HG03432 (cell line): ENCODE results near the gene CPLX4.
A peak's percentile ranks its signal among the peaks of the same experiment; 100 is the strongest.

Experiments used
- ATAC-seq: cut with Tn5 transposase; IDR thresholded peaks from one replicate; pipeline ENCODE4 v1.9.1; 2021; ENCODE audit warnings: mild to moderate bottlenecking, moderate library complexity; ENCODE audit not compliant: unreplicated experiment

The CPLX4 gene, protein sequence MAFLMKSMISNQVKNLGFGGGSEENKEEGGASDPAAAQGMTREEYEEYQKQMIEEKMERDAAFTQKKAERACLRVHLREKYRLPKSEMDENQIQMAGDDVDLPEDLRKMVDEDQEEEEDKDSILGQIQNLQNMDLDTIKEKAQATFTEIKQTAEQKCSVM

DNA sequence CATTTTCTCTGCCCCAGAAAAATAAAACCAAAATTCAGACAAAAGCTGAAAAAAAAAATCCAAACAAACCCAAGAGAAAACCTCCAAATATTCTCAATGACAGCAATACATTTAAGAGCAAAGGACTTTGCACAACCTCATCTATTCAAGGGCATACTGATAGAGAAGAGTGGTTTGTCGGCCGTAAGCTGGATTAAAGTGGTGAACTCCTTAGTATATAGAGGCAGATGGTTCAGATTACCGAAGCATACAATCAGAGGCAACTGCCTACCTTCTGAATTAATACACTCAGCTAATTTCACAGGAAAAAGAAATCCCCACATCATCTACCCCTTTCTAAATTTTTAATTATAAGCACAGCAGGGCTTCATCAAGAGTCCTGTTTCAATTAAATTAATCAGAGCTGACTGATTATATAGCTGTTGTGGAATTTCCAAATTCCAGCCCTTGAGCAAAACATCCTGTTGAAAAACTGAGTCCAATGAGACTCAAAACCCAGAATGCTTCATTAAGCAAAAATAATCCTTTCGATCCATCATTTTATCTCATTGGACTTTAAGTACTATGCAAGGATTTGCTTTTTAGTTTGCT is at the start of gene CPLX4:
TSS of gene CPLX4 (minus strand) at position 190 of the 591 bp plus-strand sequence. CDS start at position 3, 187 bp downstream.
- no peak for ATAC-seq

DNA sequence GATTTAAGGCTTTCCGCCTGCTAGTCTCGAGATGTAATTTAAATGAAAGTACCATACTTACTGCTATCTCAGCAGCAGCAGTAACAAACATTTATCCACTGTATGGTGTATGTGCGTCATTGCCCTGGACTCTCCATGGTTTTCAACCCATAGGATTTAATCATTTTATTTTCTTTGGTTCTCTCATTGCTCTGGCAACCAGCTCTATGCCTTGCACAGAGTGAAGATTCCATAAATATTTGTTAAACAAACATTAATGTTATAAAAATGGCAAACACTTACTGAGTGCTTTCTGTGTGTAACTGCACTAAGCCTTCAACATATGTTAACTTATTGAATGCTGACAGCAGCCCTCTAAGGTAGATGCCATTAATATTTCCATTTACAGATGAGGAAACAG is 41.9 kb upstream of the CPLX4 start:
- no peak for ATAC-seq

DNA sequence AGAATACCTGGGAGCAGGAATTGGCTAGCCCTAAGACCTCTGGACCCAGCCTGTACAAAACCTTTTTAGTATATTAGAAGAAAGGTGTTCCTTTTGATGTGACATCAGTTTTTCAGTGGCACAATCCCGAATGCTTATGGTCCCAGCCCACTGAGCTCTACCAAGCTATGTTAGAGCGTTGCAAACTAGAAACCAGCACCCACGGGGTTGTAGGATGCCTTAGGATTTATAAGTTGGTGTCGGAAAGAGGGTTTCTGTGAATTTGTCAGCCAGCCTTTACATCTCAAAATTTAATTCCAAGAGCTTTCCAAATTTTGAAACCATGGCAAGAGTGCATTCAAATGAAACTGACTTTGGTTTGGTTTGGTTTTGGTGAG is 41.1 kb upstream of the CPLX4 start:
- ATAC-seq: peak; percentile 21

DNA sequence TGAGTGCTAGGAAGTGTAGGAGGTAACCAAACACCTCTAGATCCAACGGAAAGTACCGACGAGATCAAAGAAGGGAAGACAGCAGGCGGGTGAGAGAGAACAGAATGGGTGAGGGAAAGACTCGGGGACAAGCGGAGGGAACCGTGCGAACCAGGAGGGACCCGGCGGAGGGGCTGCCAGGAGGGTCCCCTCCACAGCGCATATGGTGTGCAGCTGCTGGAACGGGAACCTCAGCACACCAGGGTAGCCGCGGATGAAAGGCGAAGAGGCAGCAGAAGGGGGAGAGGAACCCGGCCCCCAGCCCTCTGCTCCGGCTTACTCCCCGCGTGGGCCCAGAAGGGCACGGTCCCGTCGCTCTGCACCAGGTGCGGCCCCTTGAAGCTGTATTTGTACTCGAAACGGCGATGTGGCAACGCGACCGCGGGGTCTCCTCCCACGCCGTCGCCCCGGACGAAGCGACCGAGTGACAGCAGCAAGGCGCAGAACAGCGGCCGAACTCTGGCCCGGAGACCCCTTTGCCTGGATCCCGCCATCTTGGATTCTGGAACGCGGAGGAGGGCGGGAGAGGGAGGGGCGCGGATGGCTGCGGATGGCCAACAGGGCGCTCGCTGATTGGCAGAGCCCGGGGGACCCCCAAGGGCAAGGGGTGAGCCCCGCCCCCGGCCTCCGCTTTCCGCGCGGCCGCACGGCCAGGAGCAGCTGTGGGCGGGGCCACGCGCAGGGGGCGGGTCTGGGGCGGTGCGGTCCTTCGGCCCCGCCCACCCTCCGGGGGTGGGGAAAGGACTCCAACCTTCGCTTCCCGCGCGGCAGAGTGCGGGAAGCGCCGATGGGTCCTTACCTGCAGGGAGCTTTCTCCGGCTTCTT is 40.5 kb upstream of the CPLX4 start, which contains the start of gene LMAN1:
TSS of gene LMAN1 (minus strand) at position 554 of the 864 bp plus-strand sequence. CDS start at position 533, 21 bp downstream.
- ATAC-seq: peak; percentile 99

DNA sequence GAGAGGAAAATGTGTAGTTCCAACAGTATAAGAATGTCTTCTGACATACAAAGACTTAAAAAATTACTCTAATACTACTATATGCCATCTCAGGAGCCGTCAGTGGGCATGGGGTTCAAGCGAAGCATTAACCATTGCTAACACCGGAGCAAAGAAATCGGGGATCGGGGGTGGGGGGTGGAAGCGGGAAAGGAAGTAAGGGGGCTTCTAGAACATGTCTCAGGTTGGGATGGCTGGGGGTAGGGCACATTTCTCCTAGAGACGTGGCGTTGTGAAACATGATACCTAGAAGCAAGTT is 39.9 kb upstream of the CPLX4 start:
- ATAC-seq: no peak

DNA sequence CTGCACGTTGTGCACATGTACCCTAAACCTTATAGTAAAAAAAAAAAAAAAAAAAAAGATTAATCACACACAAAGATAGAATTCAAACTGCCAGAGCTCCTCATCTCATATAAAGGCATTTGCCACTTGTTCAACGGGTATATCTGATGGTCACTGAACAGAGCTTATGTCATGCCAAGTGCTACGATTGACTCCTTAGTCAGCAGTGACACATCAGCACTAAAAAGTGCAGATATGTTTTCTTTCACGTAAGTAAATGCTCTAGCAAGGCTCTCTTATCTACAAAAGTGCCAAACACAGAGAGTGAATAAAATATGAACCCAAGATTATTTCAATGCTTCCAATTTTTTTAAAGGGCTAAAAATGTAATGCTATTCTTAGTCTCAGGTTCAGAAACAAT is 39.5 kb upstream of the CPLX4 start:
- no peak for ATAC-seq

DNA sequence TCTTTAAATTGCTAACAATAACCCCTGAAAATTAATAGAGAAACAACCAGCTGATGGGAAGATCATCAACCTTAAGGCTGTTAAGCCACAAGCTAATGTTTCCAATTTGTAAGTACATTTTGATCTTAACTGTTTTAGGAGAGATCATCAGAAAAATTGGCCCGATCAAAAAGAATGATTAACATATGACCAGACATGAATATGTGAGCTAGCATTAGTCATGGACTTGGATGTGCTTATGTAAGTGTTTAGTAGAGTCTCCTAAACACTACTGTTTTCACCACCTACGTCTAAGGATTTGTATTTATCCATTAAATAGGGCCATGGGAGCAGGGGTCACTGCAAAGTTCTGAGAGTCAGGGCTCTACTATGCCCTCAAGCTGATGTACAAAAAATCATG is 36.3 kb upstream of the CPLX4 start:
- ATAC-seq: no peak

DNA sequence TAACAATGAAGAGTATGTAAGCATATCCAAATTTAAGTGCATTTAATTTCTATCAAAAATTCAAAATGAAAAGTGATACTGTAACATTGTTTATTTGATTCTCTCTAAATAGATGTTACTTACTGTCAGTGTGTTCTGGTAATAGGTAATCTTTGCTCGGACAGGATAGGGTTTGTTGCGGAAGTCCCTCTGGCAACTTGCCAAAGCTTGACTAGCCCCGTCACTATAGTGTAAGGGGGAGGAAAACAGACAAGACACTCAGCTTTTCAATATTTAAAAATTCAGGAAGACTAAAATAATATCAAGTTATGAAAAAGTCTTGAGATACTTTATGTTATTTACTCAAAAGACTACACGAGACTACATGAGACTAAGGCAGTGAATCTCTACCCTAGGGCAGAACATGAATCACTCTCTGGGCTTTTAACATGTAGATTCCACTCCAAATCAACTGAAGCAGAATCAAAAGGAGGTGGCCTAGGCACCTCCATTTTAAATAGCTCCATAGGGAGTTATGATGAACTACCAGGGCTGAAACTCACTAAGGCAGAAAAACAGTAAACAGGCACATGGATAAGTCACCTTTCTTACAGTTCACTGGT is 34.7 kb upstream of the CPLX4 start:
- no peak for ATAC-seq

DNA sequence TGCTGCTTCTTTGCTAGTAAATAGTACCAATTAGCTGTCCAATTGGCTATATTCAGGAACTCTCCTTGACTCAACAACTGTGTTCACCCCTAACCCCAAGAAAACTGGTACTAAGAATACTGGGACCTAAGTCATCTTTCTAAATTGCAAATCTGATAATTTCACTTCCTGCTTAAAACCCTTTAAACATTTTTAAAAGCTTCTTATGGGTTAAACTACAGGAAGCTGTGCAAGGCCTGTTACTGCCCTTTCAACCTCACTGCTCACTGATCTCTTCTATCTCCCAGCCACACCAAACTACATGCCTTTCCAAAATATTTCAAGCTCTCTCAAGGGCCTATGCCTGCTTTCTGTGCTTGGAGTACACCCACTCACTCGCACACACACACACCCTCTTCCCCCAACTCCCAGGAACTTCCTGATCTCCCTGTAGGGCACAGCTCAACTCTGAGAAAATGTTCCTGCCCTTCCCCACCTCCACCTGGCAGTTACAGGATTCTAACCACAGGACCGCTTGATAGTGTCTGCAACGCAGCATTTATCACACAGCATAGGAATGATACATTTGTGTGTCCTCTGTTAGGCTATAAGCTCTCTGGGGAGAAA is 33.9 kb upstream of the CPLX4 start:
- peak; percentile 61 for ATAC-seq

DNA sequence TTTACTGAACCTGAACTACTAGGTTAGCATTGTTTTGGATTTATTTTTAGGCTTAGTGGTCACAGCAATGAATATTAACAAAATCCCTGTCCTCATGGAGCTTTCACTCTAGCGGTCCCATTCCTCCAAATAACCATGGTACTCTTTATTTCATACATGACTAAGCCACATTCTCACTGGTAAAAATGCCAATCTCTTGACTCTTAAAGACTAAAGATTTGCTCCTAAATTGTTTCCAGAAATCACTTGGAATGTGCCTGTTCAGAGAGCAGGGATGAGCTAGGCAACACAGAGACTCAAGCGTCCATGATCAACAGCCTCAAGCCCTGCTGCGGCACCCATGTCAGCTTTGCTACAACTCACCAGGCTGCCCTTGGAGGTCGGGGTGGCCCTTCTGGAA is 27.1 kb upstream of the CPLX4 start:
- no peak for ATAC-seq

DNA sequence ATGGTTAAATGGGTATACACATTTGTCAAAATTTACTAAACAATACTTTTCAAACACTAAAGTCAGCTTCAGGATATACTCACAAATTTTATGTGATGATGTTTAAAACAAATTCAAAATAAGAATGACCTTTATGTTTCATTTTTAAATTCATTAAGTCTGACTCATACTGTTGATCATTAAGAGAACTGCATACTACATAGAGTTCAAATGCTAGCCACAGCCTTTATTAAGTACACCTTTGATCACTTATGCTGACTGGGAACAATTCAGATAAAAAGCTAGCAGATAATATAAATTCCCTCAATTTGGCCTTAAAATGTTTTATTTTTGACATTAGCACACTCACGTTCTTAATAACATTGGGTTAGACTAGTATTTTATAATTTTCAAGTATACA is 26.5 kb upstream of the CPLX4 start:
- no peak for ATAC-seq

DNA sequence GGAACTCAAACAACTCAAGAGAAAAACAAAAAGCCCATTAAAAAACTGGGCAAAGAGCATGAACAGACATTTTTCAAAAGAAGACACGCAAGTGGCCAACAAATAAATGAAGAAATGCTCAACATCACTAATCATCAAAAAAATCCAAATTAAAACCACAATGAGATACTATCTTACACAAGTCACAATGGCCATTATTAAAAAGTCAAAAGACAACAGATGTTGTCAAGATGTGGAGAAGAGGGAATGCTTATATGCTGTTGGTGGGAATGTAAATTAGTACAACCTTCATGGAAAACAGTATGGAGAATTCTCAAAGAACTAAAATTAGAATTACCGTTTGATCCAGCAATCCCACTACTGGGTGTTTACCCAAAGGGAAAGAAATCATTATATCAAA is 25.5 kb upstream of the CPLX4 start:
- ATAC-seq: no peak

DNA sequence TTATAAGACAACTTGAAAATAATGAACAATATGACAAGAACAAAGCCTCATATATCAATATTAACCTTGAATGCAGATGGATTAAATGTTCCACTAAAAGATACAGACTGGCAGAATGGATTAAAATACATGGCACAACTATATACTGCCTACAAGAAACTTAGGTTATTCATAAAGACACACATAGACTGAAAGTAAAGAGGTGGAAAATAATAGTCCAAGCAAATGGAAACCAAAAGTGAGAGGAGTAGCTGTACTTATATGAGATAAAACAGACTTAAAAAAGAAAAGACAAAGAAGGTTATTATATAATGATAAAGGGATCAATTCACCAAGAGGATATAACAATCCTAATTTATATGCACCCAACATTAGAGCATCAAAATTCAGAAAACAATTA is 22.4 kb upstream of the CPLX4 start:
- ATAC-seq: no peak

DNA sequence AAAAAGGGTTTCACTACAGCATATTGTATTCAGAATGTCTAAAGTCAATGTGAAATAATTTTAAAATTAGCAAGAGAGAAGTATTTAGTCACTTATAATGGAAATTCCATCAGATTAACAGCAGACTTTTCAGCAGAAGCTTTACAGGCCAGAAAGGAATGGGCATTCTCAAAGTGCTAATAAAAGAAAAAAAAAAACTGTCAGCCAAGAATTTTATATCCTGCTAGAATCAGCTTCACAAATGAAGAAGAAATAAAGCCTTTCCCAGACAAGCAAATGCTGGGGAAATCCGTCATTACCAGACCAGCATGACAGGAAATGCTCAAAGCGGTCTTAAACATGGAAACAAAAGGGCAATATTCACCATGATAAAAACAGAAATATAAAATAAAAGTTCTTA is 21.9 kb upstream of the CPLX4 start:
- ATAC-seq: no peak

DNA sequence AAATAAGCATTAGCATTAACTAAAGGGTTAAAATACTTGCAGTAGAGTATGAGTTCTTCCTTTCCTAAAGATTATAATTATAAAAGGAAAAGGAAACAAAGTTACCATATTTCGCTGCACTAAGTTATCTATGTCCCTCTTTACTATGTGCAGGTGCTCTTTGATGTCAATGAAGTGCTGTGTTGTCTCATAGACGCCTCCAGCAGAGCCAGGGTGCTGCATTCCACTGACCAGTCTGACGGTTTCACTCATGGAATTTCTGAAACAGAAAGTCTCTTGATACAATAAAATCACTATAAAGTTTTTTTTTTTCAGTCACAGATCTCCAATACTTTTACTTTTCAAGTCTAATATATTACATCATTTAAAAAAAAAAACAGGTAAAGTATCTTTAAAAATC is 14.5 kb upstream of the CPLX4 start:
- no peak for ATAC-seq

DNA sequence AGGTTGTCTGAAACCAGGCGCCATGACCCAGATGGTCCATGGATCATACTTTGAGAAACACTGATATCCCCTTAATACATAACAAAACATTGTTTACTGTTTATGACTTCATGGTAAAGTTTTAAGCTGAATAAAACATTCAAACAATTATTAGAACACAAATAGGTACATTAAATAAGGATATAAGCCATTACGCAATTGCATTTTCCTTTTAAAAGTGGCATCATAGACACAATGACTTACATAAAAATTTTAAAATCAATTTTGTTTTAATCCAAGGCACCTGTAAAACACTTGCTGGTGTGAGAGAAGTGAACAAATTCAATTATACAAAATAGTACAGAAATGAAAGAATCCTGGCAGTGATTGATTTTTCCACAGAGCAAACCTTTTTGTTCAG is 10.2 kb upstream of the CPLX4 start:
- ATAC-seq: no peak

DNA sequence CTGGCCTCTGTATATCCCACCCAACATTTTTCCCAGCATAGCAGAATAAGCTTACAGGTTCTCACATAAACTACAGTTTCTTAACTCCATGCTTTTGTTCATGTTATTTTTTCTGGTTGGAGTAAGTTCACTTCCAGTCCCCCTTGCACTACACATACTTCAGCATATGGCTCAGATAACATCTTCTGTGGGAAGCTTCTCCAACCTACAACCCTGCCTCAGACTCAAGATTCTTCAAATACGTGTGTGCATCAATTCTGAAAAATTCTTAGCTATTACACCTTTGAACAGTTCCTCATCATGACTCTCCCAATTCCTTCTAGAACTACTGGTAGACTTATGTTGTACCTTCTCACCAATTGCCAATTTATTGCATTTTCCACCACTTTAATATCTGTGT is 7.5 kb upstream of the CPLX4 start:
- ATAC-seq: no peak

DNA sequence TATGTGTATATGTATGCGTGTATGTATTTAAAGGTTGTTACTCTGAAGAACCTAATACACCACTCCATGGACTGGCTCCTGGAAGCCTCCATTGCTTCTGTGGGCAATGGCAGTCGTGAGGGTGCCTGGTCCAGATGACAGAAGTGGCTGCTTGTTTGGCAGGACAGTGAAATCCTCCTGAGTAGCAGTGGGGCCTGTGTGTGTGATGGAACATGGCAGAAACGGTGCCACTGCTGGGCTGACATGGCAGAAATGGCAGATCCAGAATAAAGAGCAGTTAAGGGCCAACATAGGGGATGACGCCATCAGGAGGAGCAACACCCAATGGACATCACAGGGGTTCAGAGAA is 6.1 kb upstream of the CPLX4 start:
- no peak for ATAC-seq

DNA sequence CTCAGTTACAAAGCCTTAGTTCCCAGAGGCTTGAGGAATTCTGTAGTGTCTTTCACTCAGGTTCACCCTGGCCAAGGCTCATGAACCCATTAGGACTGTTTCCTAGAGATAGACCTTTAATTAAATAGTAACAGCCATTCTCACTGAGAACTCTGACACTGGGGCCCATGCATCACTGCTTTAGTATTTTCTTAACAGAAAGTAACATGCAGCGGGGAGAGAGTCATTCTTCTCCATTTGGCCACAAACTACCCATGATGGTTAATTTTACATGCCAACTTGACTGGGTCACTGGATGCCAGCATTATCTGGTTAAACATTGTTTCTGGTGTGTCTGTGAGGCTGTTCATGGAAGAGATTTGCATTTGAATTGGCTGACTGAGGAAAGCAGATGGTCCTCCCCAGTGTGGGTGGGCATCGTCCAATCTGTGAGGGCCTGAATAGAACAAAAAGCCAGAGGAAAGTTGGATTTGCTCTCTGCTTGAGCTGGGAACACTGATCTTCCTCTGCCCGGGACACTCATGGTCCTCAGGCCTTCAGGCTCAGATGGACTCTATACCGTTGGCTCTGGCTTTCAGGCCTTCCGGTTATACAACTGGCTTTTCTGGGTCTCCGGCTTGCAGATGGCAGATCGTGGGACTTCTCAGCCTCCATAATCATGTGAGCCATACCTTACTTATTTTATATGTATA is 5.6 kb upstream of the CPLX4 start:
- no peak for ATAC-seq

DNA sequence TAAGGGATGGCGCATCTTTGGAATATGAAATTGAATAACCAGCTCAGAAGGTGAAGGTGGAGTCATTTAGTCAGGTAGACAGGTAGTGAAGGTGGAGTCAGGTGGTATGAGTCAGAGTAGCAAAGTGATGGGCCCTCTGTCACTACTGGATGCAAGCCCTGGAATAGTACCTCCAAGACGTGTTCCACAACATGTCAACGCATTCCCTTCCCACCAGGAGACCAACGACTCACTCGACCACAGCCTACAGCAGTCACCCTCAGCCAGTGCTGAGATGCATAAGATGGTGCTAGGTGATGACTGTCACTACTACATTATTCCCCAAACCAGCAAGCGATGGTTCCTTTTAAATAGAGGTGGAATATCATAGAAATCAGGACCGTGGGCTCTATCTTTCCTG is 6.8 kb downstream of the CPLX4 start:
- no peak for ATAC-seq

DNA sequence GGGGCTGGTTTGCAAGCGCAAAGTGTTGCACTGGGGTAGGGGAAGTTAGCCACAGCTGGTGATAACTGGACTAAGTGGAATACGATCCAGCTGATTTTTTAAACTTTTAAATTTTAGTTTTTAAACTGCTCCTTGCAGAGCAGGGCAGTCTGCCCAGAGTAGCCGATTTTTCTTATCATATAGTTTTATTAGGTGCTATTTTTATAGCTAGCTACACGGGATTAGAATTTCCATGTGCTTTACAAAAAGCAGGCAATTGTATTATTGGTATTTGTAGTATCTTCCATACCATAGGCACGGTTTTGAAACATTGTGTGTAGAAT is 9.6 kb downstream of the CPLX4 start:
- ATAC-seq: no peak
